COLO668 (cell line): ENCODE measurements around the gene SCYGR2.

Experiments used
- DNase-seq: peaks from one replicate; lab custom pipeline; 2025; ENCODE audit not compliant: unreplicated experiment; lab: John Stamatoyannopoulos, UW

Gene SCYGR2

DNA sequence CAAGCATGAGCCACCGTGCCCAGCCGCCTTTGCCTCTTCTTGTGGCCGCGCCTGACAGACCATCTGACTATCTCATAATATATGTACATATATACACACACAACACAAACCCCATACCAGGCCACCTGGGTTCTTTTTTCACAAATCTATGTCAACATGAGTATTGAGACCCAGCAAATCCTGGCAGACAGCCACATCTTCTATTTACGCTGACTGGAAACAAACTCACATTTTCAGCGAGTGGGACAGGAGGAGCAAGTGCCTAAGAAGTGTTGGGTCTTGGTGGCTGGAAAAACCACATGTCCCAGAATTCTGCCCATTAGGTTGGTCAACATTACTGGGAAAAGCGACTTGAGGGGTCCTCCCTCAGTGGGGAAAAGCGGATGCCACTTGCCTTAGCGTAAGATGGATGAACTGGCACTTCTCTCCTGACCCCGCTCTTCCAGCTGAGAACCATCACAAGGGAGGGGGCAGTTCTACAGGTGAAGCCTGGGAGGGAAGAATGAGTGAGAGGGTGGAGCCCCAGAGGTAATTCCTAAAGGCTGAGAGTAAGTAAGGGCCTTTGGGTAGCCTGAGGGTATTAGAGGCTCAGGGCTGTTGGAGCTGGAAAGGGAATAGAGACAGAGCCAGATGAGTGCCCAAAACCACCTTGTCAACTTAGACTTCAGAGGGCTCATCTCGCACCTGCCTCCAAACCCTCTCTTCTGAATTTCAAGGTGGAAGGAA lies 14.0 kb downstream of the SCYGR2 start:
- DNase-seq, result peak; percentile 36

DNA sequence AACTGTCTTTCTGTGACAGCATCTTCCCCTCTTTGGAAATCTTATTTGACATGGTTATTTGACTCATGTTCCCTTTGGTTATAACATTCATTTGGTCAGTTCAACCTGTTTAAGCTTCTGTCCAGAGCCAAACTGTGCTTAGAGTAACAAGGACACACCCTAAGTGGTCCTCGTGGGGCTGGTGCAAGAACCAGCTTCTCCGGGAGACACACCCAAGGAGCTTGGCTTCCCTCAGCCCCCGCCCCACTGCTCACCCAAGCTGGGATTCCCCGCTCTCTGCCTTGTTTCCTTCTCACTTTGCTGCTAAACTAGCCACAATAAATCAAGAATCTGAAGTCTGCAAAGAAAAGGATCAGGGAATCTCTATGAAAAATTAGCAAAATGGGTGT lies 14.6 kb downstream of the SCYGR2 start:
- no peak for DNase-seq

DNA sequence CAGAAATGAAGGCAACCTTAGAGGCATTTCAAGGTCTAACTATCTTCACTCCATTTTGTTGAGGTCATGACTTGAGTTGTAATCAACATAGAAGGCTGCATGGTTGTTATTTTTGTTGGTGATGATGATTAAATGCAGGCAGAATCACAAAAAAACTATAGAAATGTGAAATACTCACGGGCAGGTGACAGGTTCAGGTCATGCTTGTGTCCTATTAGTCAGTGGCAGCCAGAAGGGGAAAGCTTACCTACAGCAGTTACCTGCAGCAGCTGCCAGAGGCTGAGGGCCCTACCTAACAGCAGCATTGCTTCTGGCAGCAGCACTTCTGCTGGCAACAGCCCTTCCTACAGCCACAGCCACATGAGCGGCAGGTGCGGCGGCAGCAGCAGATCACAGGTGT lies 15.6 kb downstream of the SCYGR2 start:
- no peak for DNase-seq

DNA sequence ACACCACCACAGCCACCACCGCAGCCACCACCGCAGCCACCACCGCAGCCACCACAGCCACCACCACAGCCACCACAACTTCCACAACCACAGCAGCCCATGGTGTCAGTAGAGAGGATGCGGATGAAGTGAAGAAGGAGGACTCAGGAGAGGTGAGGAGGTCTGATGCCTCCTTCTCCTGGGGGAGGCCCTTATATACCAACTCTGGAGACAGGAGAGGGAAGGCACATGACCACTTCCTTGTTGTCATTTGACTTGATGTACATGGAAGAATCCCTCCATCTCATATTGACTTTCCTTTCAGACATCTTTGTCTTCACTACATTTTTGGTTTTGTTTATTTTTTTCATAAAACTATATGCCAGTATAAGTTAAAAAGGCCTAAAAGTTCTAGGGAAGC lies 16.0 kb downstream of the SCYGR2 start, which contains the start of gene SCYGR3:
Gene SCYGR3 (minus strand): TSS at position 101 of the 400 bp plus-strand sequence. CDS start 0 bp downstream, at position 101.
- DNase-seq, result no peak

DNA sequence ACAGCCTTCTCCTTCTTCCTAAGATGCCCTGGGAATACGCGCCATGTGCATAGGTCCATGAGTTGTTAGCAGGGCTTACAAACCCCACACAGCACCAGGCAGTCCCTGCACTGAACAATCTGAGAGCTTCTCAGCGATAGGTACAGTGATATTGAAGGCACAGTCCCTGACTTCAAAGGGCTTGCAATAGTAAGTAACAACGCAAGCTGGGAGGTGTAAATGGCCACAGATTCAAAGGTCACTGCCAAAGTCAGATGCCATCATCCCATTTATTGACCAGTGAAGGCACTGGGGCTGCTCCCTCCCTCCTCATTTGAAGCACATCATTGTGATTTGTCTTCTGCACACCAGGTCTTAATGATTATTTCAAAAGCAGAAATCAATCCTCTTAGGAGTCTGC lies 16.5 kb downstream of the SCYGR2 start:
- DNase-seq, result no peak

DNA sequence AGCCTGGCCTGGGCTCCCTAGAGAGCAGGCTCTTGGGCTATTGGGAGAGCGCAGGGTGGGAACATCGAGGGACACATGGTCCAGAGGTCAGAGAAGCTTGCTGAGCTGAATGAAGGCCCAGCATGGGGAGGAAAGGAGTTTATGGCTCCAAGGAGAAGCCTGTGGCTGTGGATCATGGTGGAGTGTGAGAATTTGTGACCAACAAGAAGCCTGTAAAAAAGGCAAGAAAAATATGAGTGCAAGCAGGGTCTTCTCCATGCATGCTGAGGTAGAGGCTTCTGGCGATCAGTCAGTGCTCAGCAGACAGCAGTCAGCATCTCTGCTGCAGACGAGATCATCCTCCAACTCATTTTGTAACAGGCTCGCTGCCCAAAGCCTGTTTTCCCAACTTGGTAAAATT lies 17.2 kb downstream of the SCYGR2 start:
- DNase-seq, result no peak

DNA sequence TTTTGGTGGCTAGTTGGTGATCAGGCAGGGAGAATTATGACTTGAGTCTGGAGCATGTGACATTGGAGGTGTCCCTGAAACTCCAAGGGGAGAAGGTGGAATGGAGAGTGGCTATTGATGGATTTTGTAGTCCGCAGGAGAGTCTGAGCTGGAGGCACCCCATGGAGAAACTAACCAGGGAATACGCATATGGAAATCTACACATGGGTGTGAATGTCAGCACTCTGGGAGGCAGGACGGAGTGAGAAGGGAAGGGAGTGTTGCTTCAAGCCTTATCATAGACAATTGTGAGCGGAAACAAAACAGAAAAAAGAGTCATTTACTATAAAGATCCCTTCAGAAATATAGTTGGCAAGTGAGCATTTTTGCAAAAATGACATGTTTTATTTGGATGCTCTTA lies 17.9 kb downstream of the SCYGR2 start:
- no peak for DNase-seq

DNA sequence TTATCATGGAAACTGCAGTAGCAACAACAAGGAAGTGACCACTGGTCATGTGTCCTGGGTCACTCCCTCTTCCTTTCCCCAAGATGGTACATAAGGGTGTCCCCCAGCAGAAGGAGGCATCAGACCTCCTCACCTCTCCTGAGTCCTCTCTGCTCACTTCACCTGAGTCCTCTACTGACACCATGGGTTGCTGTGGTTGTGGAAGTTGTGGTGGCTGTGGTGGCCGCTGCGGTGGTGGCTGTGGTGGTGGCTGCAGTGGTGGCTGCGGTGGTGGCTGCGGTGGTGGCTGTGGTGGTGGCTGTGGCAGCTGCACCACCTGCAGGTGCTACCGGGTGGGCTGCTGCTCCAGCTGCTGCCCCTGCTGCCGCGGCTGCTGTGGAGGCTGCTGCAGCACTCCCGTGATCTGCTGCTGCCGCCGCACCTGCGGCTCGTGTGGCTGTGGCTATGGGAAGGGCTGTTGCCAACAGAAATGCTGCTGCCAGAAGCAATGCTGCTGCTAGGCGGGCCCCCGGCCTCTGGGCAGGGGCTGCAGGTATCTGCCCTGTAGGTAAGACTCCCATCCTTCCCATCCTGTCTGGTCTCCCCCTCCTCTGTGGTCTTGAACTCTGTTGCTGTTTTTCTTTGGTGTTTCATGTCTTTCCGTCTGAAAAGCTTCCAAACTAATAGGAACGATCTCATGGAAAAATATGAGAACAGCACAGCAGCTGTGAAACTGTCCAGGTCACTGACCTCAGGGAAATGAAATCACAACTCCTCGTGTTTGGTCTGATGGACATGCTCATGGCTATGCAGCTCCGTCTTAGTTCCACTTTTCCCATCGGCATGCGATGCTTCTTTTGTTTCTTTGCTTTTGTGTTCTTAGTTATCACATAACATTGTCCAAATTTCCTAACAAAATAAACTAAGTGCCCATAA lies 18.9 kb downstream of the SCYGR2 start, which contains the start of gene SCYGR4:
Gene SCYGR4 (plus strand): TSS at position 183 of the 915 bp plus-strand sequence. CDS start 0 bp downstream, at position 183.
- DNase-seq, result no peak

DNA sequence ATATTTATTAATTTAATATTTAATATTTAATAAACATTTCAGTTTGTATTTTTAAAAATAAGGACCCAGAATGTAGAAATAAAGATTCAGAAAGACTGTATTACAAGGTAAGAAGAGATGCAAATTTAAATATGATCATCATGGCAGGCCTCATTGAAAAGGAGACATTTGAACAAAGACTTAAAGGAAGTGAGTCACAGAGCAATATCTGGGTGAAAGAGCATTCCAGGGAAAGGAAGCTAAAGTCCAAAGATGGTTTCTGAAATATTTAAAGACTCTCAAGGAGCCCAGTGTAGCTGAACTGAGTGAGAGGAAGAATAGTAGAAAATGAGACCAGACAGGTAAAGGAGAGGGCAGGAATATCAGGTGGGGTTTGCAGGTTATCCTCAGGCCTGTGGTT lies 24.5 kb downstream of the SCYGR2 start:
- no peak for DNase-seq

DNA sequence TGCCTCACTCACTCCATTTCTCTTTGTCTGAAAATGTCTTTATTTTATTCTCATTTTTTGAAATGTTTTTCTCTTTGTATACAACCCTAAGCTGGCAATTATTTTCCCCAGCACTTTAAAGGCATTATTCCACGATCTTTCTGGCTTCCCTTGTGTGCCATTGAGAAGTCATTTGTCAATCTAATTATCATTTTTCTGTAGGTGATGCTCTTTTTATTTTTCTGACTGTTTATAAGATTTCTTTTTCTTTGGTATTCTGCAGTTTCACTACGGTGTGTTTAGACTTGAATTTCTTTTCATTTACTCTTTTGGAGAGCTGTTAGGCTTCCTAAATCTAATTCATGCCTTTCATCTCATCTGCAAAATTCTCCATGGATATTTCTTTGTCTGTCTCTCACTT lies 26.7 kb downstream of the SCYGR2 start:
- no peak for DNase-seq

DNA sequence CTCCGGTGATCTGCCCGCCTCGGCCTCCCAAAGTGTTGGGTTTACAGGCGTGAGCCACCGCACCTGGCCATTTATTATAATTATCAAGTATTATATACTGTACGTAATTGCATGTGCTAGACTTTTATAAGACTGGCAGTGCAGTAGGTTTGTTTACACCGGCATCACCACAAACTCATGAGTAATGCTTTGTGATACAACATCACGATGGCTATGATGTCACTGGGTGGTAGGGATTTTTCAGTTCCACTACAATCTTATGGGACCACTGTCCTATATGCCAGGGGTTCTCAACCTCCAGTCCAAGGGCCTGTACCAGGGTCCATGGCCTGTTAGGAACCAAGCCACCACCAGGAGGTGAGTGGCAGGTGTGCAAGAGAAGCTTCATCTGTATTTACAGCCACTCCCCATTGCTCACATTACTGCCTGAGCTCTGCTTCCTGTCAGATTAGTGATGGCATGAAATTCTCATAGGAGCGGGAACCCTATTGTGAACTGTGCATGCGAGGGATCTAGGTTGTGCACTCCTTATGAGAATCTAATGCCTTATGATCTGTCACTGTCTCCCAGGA lies 28.0 kb downstream of the SCYGR2 start:
- no peak for DNase-seq

DNA sequence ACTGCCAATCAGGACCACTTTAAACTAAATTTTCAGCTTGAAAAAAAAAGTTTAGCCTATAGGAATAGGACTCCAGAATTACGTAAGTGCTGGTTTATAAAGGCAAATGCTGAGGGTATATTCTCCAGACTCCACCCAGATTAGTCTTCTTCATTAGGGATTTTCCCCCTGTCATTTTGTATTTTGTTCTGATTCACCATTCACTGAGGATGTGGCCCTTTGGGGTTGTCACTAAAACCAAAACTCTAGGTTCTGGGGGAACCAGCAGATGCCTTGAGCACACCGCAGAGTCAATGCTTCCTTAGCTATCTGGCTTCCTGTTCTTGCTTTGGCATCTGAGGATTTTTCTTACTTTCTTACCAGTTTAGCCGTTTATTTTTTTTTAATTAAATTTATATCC lies 29.1 kb downstream of the SCYGR2 start:
- no peak for DNase-seq

DNA sequence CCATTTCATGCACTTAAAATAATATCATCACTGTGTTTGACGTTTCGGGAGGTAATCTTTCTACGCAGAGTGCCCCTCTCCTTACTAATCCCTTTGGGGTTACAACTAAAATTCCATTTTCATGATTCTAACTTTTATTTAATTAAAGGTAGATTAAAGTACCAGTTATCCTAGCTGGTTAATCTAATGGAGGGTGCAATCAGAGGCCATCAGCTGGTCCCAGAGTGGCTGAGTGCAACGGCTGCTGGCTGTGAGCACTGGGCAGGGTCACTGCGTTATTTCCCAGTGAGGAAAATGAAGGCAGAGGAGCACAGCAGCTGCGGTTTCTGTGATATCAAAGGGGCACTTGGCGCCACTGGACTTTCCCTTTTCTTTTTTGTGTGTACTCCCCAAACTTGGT lies 30.7 kb downstream of the SCYGR2 start:
- DNase-seq, result no peak

DNA sequence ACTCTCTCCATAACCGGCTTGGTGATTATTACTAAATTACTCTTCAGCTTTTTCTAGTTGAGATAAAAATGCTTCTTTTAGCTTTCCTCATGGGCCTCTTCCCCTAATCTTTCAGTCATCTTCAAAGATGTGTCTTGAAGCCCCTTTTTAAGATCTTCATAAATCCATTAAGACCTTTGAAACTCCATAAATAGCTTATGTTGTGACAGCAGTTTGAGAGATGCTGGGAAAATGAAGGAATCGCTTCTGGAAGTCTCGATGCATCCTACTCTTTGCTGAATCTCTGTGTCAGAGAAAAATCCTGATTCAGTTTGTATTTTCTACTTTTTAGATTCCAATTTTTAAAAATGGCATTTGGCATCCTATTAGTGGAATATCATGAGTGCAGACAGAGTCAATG lies 31.6 kb downstream of the SCYGR2 start:
- no peak for DNase-seq

DNA sequence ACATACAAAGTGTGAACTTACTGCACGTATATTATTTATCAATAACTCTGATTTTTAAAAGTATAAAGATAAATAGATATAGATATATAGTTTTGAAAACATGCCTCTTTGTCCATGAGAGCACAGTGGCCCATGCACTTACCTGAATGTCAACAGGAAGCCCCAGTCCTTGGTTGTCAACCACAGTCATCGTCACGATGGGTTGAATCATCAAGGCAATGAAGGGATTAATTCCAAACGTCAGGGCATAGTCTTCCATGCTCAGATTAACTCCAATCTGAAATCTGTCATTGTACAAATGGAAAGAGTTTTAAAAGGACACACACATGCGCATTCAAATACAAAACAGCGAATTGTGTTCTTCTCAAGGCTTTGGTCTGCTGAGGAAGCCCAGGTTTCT lies 34.1 kb downstream of the SCYGR2 start:
- DNase-seq, result no peak

DNA sequence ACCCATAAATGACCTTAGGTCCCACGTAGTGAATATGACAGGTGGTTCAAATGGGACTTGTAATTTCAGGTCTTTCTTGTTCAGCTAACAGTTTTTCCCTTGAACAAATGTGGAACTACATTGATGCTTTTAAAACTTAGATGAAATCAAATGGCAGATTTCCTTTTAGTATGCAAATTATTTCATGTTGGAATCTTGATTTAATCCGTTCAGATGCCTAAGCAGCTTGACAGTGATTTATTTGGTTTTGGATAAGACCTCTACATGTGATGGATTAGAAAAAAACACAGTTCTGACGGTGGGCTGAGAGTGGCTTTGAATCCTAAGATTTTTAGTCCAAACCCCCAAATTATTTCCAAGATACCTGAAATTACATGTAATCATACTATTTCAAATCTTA lies 35.5 kb downstream of the SCYGR2 start:
- no peak for DNase-seq

DNA sequence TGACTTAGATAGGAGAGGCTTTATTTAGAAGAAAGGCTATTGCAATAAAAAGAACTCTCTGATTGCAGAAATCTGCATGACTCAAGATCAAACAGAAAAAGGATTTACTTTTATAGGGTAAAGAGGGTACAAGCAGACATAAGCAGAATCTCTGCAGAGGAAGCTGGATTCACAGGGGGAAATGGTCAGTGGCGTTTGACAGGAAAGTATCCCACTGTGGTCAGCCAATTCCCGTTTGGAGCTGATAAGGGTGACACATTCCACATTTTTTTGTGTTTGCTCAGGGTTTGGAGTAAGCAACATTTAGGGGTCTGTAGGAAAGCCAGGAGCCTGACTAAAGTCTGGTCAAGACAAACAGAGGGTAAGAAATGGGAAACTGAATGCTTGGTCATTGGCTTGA lies 44.0 kb downstream of the SCYGR2 start:
- DNase-seq, result no peak

DNA sequence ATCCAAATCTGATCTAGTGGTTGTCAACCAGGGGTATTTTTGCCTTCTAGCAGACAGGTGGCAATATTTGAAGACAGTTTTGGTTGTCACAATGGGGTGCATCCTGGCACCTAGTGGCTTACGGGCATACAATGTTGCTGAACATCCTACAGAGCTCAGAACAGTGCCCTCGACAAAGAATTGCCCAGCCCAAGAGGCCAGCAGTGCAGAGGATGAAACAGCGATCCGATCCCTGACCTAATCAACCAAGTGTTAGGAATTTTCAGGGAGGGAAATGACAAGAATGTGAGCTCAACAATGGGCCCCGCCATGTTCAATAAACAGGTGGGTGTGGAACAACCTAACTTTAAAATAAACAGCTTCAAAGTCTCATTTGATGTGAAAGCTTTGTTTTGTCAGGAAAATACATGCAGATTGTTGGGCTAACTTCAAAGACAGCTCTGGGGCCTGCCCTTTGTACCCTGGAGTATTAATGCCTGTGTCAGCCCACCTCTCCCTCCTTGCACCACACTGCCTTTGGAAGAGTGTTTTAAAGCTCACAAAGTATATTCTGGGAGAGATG lies 45.4 kb downstream of the SCYGR2 start:
- no peak for DNase-seq
